Activated CD4-positive, alpha-beta T cell treated with anti-CD3 and anti-CD28 coated beads, Interleukin-2, Interleukin-4, amounts not matched to agents 100 ng/mL and 50 ng/mL, durations not matched to agents 16 hours and 8 hours (primary cell): ENCODE measurements around the gene CUX1.
"Not testable (repeated sequence)": the region's sequence is repeated elsewhere in the genome, so short reads cannot be mapped to it uniquely, and the experiment has no call there.

Experiments
- DNase-seq: peaks from one replicate; pipeline ENCODE4 v3.0.0-alpha.2; 2020; ENCODE audit warnings: low spot score

Gene CUX1

GRCh38 chr7:101817471-101818286, at the start of gene CUX1:
Gene CUX1, plus strand, starts transcription at chr7:101817626. Its CDS starts 14 bp downstream, at chr7:101817640.
- no peak for DNase-seq

GRCh38 chr7:101768280-101768679, 49.1 kb upstream of the CUX1 start:
- no peak for DNase-seq

GRCh38 chr7:101770466-101770865, 47.0 kb upstream of the CUX1 start:
- no peak for DNase-seq

- no peak for DNase-seq
Observed at GRCh38 chr7:101772508-101773211, 44.8 kb upstream of the CUX1 start.

- no peak for DNase-seq
Observed at GRCh38 chr7:101775181-101775580, 42.2 kb upstream of the CUX1 start.

GRCh38 chr7:101778026-101778580, 39.3 kb upstream of the CUX1 start:
- DNase-seq: no peak

- no peak for DNase-seq
Observed at GRCh38 chr7:101779267-101779666, 38.2 kb upstream of the CUX1 start.

- no peak for DNase-seq
Observed at GRCh38 chr7:101780281-101780680, 37.1 kb upstream of the CUX1 start.

GRCh38 chr7:101781439-101781838, 36.0 kb upstream of the CUX1 start:
- DNase-seq: no peak

- no peak for DNase-seq
Observed at GRCh38 chr7:101782476-101782875, 35.0 kb upstream of the CUX1 start.

GRCh38 chr7:101782896-101783295, 34.5 kb upstream of the CUX1 start:
- no peak for DNase-seq

GRCh38 chr7:101783381-101784181, 33.8 kb upstream of the CUX1 start:
- no peak for DNase-seq

- no peak for DNase-seq
Observed at GRCh38 chr7:101784292-101785127, 32.9 kb upstream of the CUX1 start.

- DNase-seq: no peak
Observed at GRCh38 chr7:101787864-101788263, 29.6 kb upstream of the CUX1 start.

- no peak for DNase-seq
Observed at GRCh38 chr7:101788517-101788916, 28.9 kb upstream of the CUX1 start.

GRCh38 chr7:101790566-101791293, 26.7 kb upstream of the CUX1 start:
- DNase-seq: no peak

- DNase-seq: no peak
Observed at GRCh38 chr7:101792051-101792681, 25.3 kb upstream of the CUX1 start.

GRCh38 chr7:101792682-101793071, 24.7 kb upstream of the CUX1 start:
- DNase-seq: not testable (repeated sequence)

- DNase-seq: no peak
Observed at GRCh38 chr7:101795461-101795860, 22.0 kb upstream of the CUX1 start.

- not testable (repeated sequence) for DNase-seq
Observed at GRCh38 chr7:101798173-101798572, 19.3 kb upstream of the CUX1 start.
